Prostate gland (tissue), 2 donors: ENCODE results near the gene ALKAL2. TPM values are rescaled to one million over a fixed set of nuclear protein-coding genes. Genes with fewer than 3 reads are reported as not detected.
"Not testable (repeated sequence)": the region's sequence is repeated elsewhere in the genome, so short reads cannot be mapped to it uniquely, and the experiment has no call there.

ENCODE experiments used
- DNase-seq: peaks from one replicate; pipeline ENCODE4 v3.0.0-alpha.2; 2019; ENCODE audit warnings: low spot score
- H3K27ac ChIP-seq, 2 donors: fragments of 200-600 bp; sonication (generic); 2 replicates each; pipeline ENCODE4 v1.5.1; 2017 to 2019
- H3K27me3 ChIP-seq: fragments of 200-600 bp; sonication (generic); replicated peaks from 2 replicates; pipeline ENCODE4 v1.5.1; 2019; ENCODE audit not compliant: insufficient read depth
- H3K36me3 ChIP-seq, 2 donors: fragments of 200-600 bp; sonication (generic); 1 replicate in 1 of 2; 2 replicates in 1 of 2; pipeline versions ENCODE4 v1.5.1 to v1.8.1; 2017 to 2019
- H3K4me1 ChIP-seq: fragments of 200-600 bp; sonication (generic); replicated peaks from 2 replicates; pipeline ENCODE4 v1.5.1; 2019
- H3K4me3 ChIP-seq, 2 donors: fragments of 200-600 bp; sonication (generic); 2 replicates each; pipeline ENCODE4 v1.5.1; 2017 to 2019
- H3K9me3 ChIP-seq: fragments of 200-600 bp; sonication (generic); 2 replicates; pipeline ENCODE4 v1.5.1; 2017
- POLR2A ChIP-seq: fragments of 450-650 bp; IDR thresholded peaks from one replicate; pipeline ENCODE4 v1.6.1; 2016; ENCODE audit warnings: antibody characterized with exemption, mild to moderate bottlenecking
- POLR2AphosphoS5 ChIP-seq: sonication (generic); formaldehyde crosslinking; IDR thresholded peaks from one replicate; pipeline ENCODE4 v1.6.1; 2017; ENCODE audit warnings: antibody characterized with exemption
- WGBS: methylation state at CpG from one replicate; pipeline ENCODE4 v1.1.5; 2018; 5-methylcytosine and 5-hydroxymethylcytosine counted together
- intact Hi-C: fragments of 100-400 bp; cut with DNase I; formaldehyde crosslinking; loops from one replicate; pipeline ENCODE4 v1.14.2; 2022
- total RNA-seq, 2 donors: library from RNA; depleted of rRNA; stranded (reverse); fragments of >200 nt; gene quantifications; one replicate each; pipeline ENCODE4 v1.1.0, GENCODE V29; 2016
- TF ChIP-seq, protein P1 (sequence below), 4 experiments: fragments of 200-600 bp in 2 of 4; fragments of 450-650 bp in 2 of 4; sonication (generic) in 2 of 4; IDR thresholded peaks; 1 replicate in 3 of 4; 2 replicates in 1 of 4; pipeline ENCODE4 v1.5.1; 2016 to 2019; ENCODE audit warnings: antibody characterized with exemption in 4 of 4, mild to moderate bottlenecking in 2 of 4, moderate library complexity in 2 of 4

Gene ALKAL2
- total RNA-seq, 2 donors from 2014 or later: 2.6 to 22.6 TPM

GRCh38 chr2:317501-318424 is 29.9 kb upstream of the ALKAL2 start:
- Histone ChIP-seq H3K27me3 (no peaks in the 10 kb centered on the region), H3K27ac (no peak overlapping the region), H3K9me3 (no peaks in the 10 kb centered on the region), H3K36me3 (no peaks in the 10 kb centered on the region), H3K4me1 (no peaks in the 10 kb centered on the region), H3K4me3 (no peak overlapping the region)
- WGBS: 77% methylated on average over 27 of the region's 27 CpGs
- no peak for TF ChIP-seq POLR2AphosphoS5
- TF ChIP-seq POLR2A: no peak
- TF ChIP-seq, protein P1, sequence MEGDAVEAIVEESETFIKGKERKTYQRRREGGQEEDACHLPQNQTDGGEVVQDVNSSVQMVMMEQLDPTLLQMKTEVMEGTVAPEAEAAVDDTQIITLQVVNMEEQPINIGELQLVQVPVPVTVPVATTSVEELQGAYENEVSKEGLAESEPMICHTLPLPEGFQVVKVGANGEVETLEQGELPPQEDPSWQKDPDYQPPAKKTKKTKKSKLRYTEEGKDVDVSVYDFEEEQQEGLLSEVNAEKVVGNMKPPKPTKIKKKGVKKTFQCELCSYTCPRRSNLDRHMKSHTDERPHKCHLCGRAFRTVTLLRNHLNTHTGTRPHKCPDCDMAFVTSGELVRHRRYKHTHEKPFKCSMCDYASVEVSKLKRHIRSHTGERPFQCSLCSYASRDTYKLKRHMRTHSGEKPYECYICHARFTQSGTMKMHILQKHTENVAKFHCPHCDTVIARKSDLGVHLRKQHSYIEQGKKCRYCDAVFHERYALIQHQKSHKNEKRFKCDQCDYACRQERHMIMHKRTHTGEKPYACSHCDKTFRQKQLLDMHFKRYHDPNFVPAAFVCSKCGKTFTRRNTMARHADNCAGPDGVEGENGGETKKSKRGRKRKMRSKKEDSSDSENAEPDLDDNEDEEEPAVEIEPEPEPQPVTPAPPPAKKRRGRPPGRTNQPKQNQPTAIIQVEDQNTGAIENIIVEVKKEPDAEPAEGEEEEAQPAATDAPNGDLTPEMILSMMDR (IDR thresholded peaks at IDR 0.05): no peak
- intact Hi-C loops: no loop called here
- DNase-seq: no peak

DNA sequence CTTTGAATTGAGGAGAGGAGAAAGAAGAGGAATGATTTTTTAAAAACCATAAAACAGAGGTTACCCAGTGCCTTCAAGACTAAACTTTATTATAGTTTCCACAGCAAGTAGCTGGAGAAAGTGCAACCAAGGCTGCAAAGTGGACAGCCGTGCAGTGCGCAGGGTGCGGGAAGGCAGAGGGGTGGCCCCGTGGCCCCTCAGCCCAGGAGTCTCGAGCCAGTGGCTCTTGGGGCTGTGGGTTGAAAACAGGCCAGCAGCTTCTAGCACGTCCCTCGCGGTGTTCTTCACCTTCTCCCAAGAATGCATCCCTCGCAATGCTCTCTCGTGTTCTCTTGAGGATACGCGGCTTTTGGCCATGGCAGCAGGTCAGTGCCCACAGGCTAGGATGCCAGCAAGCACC is 28.5 kb upstream of the ALKAL2 start:
- TF ChIP-seq POLR2AphosphoS5 (no peak), POLR2A (no peak)
- TF ChIP-seq, protein P1 (IDR thresholded peaks at IDR 0.05): no peak
- WGBS: 94% methylated on average over 12 of the region's 12 CpGs
- H3K27ac ChIP-seq: no peak overlapping the region
- no peaks in the 10 kb centered on the region for H3K4me1 ChIP-seq
- no peaks in the 10 kb centered on the region for H3K9me3 ChIP-seq
- no peak for DNase-seq
- H3K36me3 ChIP-seq: no peaks in the 10 kb centered on the region
- H3K27me3 ChIP-seq: no peaks in the 10 kb centered on the region
- no peak overlapping the region for H3K4me3 ChIP-seq
- intact Hi-C loops: no loop called here

DNA sequence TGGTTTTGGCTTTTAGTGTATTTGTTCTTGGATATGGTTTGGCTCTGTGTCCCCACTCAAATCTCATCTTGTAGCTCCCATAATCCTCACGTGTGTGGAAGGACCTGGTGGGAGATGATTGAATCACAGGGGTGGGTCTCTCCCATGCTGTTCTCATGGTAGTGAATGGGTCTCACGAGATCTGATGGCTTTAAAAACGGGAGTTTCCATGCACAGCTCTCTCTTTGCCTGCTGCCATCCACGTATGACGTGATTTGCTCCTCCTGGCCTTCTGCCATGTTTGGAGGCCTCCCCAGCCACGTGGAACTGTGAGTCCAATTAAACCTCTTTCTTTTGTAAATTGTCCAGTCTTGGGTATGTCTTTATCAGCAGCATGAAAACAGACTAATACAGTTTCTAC is 28.0 kb upstream of the ALKAL2 start:
- H3K27me3 ChIP-seq, H3K36me3 ChIP-seq, H3K4me1 ChIP-seq, DNase-seq, H3K9me3 ChIP-seq, H3K4me3 ChIP-seq, H3K27ac ChIP-seq, intact Hi-C loops: not testable (repeated sequence)
- 55% methylated on average over 6 of the region's 6 CpGs for WGBS

DNA sequence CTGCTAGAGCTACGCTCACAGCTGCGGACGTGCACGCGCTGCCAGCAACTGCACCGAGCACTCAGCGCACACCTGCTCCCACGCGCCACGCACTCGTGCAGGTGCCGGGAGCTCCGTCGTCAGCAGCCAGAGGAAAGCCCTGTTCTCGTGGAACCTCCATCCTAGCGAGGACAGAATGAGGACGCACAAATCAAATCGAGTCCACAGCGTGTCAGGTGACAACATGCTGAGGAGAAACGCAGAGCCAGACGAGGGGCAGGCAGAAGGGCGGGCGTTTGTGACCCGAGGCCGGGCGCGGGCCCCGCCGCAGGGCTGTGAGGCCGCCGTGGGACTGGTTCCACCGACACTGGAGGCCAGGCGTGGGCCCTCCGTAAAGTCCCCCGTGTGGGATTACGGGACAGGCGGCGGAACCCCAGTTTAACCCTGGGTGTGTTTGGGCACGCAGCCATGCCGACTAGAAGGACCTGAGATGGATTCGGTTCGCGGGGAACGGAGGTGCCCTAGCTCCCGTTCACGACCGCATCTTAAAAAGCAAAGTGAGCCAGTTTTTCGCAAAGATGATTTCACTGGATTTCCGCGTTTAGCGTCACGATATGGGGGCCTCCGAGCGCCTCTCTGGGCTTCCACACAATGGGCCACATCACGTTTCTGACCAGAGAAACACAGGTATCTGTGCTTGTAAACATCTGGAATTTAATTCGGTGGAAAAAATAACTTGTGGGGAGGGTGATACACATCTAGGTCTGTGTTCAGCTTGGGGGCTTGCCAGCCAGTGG is 26.9 kb upstream of the ALKAL2 start:
- H3K9me3 ChIP-seq: no peaks in the 10 kb centered on the region
- H3K36me3 ChIP-seq: no peaks in the 10 kb centered on the region
- TF ChIP-seq, protein P1 (IDR thresholded peaks at IDR 0.05): no peak
- TF ChIP-seq POLR2A (no peak), POLR2AphosphoS5 (no peak)
- no peaks in the 10 kb centered on the region for H3K4me1 ChIP-seq
- 93% methylated on average over 56 of the region's 56 CpGs for WGBS
- no peaks in the 10 kb centered on the region for H3K27me3 ChIP-seq
- H3K27ac ChIP-seq: no peak overlapping the region
- intact Hi-C loops: no loop called here
- no peak for DNase-seq
- no peak overlapping the region for H3K4me3 ChIP-seq

GRCh38 chr2:313991-314390 is 26.1 kb upstream of the ALKAL2 start:
- H3K36me3 ChIP-seq: no peaks in the 10 kb centered on the region
- no peaks in the 10 kb centered on the region for H3K27me3 ChIP-seq
- TF ChIP-seq, protein P1 (IDR thresholded peaks at IDR 0.05): no peak
- TF ChIP-seq POLR2A (no peak), POLR2AphosphoS5 (no peak)
- H3K9me3 ChIP-seq: no peaks in the 10 kb centered on the region
- DNase-seq: no peak
- intact Hi-C loops: no loop called here
- H3K4me1 ChIP-seq: no peaks in the 10 kb centered on the region
- no peak overlapping the region for H3K27ac ChIP-seq
- WGBS: 79% methylated on average over 14 of the region's 14 CpGs
- H3K4me3 ChIP-seq: no peak overlapping the region
